IMR-90 (cell line): ENCODE data around the gene DNAI7.

Source experiments
- CEBPB ChIP-seq: IDR thresholded peaks from 2 replicates; pipeline ENCODE4 v1.6.1; 2012; ENCODE audit warnings: low read depth, low read length, improper control_type of control experiment
- CTCF ChIP-seq: conservative IDR thresholded peaks from 2 replicates; pipeline ENCODE4 v1.5.1; 2012; ENCODE audit warnings: mild to moderate bottlenecking, low read depth, low read length, improper control_type of control experiment
- ELK1 ChIP-seq: fragments of 150-350 bp; IDR thresholded peaks from 2 replicates; pipeline ENCODE4 v1.6.1; 2016; ENCODE audit warnings: low read depth, mild to moderate bottlenecking, low read length, moderate library complexity, borderline replicate concordance
- MAFK ChIP-seq: IDR thresholded peaks from 2 replicates; pipeline ENCODE4 v1.6.1; 2012; ENCODE audit warnings: low read depth, low read length, improper control_type of control experiment
- POLR2A ChIP-seq: IDR thresholded peaks from 2 replicates; pipeline ENCODE4 v1.6.1; 2012; ENCODE audit warnings: mild to moderate bottlenecking, low read depth, low read length
- RAD21 ChIP-seq: IDR thresholded peaks from 2 replicates; pipeline ENCODE4 v1.6.1; 2012; ENCODE audit warnings: low read length, improper control_type of control experiment
- SMC3 ChIP-seq: fragments of 150-350 bp; IDR thresholded peaks from 2 replicates; pipeline ENCODE4 v1.6.1; 2016; ENCODE audit warnings: low read depth, mild to moderate bottlenecking, antibody characterized with exemption, low read length, moderate library complexity

GRCh38 chr12:25065035-25065434 is 129.9 kb downstream of the DNAI7 start:
- no peak for TF ChIP-seq CTCF
- TF ChIP-seq CEBPB: no peak
- no peak for TF ChIP-seq MAFK
- no peak for TF ChIP-seq POLR2A
- TF ChIP-seq RAD21: no peak
- no peak for TF ChIP-seq ELK1
- no peak for TF ChIP-seq SMC3
